NCI-H2227 treated with DMSO at 0.1 percent for 48 hours (cell line): Measurements from ENCODE around the gene PTPRO.

Experiments used
- DNase-seq: peaks from one replicate; lab custom pipeline; 2025; lab: John Stamatoyannopoulos, UW

PTPRO gene

GRCh38 chr12:15526033-15526432 lies 203.7 kb downstream of the PTPRO start:
- no peak for DNase-seq

GRCh38 chr12:15527201-15528080 lies 205.1 kb downstream of the PTPRO start:
- no peak for DNase-seq

DNA sequence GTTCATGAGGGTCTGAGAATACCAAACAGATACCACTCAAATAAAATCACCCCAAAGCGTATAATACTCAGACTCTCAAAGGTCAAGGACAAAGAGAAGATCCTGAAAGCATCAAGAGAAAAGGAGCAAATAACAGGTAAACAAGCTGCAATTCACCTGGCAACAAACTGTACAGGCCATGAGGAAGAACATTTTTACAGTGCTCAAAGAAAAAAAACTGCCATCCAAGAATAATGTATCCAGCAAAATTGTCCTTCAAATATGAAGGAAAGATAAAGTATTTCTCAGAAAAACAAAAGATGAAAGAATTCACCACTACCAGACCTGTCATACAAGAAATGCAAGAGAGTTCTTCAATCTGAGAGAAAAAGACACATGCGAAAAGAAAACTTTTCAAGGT lies 206.4 kb downstream of the PTPRO start:
- no peak for DNase-seq

DNA sequence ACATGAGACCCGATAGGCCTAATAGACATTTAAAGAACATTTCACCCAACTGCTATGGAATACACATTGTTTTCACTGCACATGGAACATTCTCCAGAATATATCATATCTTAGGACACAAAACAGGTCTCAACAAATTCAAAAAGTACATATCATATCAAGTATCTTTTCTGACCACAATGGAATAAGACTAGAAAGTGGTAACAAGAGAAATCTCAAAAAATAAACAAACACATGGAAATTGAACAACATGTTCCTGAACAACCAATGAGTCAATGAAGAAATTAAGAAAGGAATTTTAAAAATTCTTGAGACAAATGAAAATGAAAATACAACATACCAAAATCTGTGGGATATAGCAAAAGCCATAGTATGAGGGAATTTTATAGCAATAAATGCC lies 208.1 kb downstream of the PTPRO start:
- no peak for DNase-seq

GRCh38 chr12:15532364-15532977 lies 210.2 kb downstream of the PTPRO start:
- DNase-seq: no peak

DNA sequence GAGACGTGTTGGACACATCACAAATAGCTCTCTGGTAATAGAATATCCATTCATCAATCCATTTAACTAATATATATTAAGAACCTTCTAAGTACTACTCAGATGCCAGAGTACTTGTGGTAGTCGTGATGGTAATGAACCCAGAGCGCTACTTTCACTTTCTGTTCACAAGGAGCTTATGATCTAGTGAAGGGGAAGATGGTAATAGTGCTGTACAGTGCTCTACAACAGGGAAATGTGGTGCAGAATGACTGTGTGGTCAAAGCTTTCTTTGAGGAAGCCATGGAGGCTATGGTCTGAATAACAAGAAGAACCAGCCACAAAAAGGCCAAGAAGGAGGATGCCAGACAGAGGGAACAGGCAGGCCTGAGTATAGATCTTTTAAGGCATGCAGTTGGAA lies 212.0 kb downstream of the PTPRO start:
- no peak for DNase-seq

DNA sequence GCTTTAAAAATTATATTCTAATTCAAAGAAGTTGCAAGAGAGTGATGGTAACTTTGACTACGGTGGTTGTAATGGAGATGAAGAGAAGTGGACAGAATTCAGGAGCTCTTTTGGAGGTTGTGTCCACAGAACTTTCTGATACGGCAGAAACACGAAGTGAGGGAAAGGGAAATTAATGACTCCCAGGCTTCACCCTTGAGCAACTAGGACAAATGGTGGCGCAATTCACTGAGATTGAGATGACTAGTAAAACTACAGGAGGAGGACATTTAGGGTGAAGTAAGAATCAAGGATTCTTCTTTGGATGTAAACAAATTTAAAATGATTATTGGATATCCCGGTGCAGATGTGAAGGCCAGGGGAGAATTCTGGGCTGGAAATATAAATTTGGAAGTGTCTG lies 212.6 kb downstream of the PTPRO start:
- DNase-seq: no peak

DNA sequence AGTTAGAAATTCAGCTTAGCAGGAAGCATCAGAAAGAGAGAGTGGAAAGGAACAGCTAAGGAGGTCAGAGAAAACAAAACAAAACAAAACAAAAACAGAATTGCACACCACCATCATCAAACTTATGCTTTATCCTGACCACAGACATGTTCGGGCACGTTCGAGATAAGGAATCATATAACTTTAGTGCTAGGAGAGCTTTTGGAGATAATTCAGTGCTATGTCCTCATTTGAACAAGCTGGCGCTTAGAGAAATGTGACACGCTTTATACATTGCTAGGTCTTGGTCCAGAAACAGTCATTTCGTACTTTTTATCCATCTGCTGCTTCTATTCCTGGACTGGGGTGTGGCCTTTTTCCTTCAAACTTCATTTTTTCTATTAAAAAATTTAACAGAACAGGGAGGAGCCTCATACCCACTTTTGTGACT lies 213.1 kb downstream of the PTPRO start:
- no peak for DNase-seq

DNA sequence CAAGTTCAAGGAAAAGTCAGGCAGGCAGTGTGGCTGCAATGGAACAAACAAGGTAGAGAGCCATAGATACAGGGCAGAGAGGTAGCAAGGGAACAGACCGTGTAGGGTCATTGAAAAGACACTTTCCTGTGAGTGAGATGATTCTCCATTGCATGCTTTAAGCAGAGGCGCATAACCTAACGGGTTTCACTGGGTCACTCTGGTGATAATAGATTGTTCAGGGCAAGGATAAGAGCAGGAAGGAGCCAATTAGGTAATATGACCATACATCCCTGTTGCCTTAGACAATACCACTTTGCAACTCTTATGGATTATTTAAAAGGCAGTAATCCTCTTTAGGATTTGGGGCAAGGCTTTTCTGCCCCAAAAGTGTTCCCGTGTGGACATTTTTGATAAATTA lies 214.1 kb downstream of the PTPRO start:
- DNase-seq: no peak

- no peak for DNase-seq
These were observed 216.6 kb downstream of the PTPRO start for GRCh38 chr12:15538881-15539280.

DNA sequence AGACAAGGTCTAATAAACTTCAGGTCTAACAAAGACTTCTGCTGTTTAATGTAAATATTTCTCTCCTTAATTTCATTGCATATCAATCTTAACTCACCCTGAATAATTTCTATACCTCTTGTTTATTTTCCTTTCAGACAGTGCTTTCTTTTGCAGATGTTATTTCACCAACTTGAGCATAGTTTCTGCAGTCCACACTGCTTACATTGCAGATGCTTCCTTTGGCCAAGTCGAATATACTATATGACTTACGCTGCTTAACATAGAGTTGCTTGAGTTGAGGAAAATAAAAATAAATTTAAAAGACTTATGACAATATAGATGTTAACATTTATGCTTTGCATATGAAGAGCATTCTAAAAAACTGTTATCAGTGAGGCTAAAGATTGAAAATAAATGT lies 217.7 kb downstream of the PTPRO start:
- no peak for DNase-seq

DNA sequence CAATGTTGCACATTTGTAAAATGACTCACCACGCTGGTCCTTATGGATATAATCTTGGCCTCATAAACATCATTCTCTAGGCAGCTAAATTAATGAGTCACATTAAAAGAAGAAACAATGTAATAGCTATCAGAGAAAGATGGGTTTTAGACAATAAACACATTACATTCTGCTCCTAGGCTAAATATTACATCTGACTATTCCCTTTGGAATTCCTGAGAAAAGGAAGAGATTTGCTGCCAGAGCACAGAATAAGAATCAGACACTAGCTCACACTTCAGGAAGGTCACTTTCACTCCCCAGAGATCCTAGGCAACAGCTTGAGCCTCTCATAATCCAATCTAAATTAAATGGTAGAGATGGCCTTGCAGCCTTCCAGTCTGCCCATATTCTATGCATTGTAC lies 218.2 kb downstream of the PTPRO start:
- no peak for DNase-seq

- DNase-seq: no peak
These were observed 219.8 kb downstream of the PTPRO start for GRCh38 chr12:15541996-15542631.

GRCh38 chr12:15543347-15543746 lies 221.0 kb downstream of the PTPRO start:
- no peak for DNase-seq

DNA sequence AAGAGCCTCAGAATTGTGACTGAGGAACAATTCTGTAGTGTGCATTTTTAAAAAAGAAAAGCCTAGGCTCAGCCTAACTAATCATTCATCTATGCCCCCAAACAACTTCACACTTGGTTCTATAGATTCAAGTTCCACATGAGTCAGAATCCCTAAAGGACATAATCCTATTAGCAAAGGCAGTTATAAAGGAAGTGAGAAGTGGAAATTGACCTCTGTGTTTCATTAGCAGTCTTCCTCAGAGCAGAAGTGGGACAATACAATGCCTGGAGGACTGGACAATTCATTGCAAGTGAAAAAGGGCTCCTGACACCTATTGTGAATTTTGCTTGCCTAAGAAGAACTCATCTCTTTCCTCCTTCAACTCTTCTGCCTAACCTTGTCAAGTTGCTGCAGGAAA lies 222.3 kb downstream of the PTPRO start:
- DNase-seq: no peak

DNA sequence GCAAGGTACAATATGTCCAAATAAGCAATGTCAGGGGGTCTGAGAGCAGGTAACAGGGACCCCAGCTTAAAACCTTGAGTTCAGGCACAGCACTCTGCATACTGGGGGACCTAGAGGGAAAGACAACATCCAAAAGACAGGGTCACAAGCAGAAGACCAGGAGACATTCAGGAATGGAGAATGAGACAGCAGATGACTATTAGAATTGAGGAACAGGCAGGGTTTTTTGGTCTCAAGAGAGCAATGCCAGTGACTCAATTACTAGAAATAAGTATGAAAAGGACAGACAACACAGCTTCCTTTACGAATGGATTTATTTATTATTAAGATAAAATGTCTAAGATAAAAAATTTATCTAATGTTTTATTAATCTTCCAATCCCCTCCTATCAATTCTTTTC lies 223.0 kb downstream of the PTPRO start:
- no peak for DNase-seq

GRCh38 chr12:15546102-15546701 lies 223.9 kb downstream of the PTPRO start:
- DNase-seq: no peak

DNA sequence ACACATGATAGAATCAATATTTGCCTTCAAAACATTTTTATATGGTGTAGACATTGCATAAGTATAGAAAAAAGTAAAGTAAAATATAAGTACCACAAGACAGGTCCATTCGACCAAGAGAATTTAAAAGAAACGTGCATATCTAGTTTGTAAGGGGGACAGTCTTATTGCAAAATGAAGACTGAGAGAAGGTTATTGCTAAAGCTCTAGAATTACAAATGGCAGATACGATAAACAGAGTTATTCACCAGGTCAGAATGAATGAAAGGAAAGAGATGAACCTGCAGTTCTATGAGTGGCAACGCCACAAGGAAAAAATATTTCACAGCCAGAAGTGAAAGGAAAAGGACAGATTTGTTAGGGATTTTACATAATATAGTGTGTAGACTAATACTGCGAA lies 224.8 kb downstream of the PTPRO start:
- no peak for DNase-seq

- no peak for DNase-seq
These were observed 225.4 kb downstream of the PTPRO start for GRCh38 chr12:15547691-15548090.

GRCh38 chr12:15550793-15551192 lies 228.5 kb downstream of the PTPRO start:
- no peak for DNase-seq

DNA sequence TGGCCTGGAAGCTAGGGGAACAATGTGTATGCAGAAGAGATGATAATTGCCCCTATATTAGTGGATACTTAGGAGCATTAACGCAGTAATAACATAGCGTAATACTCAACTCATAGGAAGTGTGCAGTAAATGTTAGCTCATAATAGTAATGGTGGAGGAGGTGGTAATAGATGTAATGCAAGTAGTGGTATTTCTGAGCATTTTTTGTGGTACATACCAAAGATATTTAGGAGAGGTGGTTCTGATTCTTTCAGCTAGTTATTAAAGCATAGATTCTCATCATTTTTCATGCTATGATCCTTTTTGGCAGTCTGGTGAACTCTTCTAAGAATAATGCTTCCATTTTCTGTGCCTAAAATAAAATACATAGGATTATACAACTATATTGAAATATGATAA lies 233.1 kb downstream of the PTPRO start:
- DNase-seq: no peak

GRCh38 chr12:15556411-15557102 lies 234.2 kb downstream of the PTPRO start:
- no peak for DNase-seq
